ENCODE data around the gene LNPEP. TPM values are rescaled to one million over a fixed set of nuclear protein-coding genes. Genes with fewer than 3 reads are reported as not detected.

LNPEP gene
- total RNA-seq: 10 to 100 TPM; 75.7 to 80.3 TPM

GRCh38 chr5:96935559-96936430 lies at the start of gene LNPEP:
Gene LNPEP, plus strand, starts transcription at chr5:96936080. Its CDS starts 76 bp downstream, at chr5:96936156.
- Mint-ChIP-seq H3K27me3 (ENCODE audit: low read depth) (no peaks in the 10 kb centered on the region), H3K4me3 (peak within 1 kb of the TSS; percentile 93 to 99), H3K27ac (peak within 1 kb of the TSS; percentile 99), H3K9me3 (no peaks in the 10 kb centered on the region), H3K36me3 (ENCODE audit: insufficient read depth in 2 of 2) (peaks cover 2 to 5% of the 10 kb centered on the region in 2 donors), H3K4me1 (ENCODE audit: low read depth) (peaks cover 71% of the 10 kb centered on the region)
- DNase-seq (peak; percentile 97), ATAC-seq (replicated peaks in 1 of 2) (peak; percentile 69 to 70)

GRCh38 chr5:96893342-96893741 lies 42.5 kb upstream of the LNPEP start:
- DNase-seq (peak; percentile 49 to 57), ATAC-seq (replicated peaks in 1 of 2) (peak; percentile 64 to 84)
- Mint-ChIP-seq H3K36me3 (ENCODE audit: insufficient read depth in 2 of 2) (peaks cover 8 to 42% of the 10 kb centered on the region in 2 donors), H3K27me3 (ENCODE audit: low read depth) (no peaks in the 10 kb centered on the region), H3K4me3 (peak overlapping the region; percentile 20 to 29), H3K4me1 (ENCODE audit: low read depth) (peaks cover 61% of the 10 kb centered on the region), H3K9me3 (no peaks in the 10 kb centered on the region), H3K27ac (peak overlapping the region; percentile 19)

GRCh38 chr5:96896276-96896675 lies 39.6 kb upstream of the LNPEP start:
- peaks cover 13 to 58% of the 10 kb centered on the region in 2 donors for H3K36me3 Mint-ChIP-seq (ENCODE audit: insufficient read depth in 2 of 2)
- no peaks in the 10 kb centered on the region for H3K27me3 Mint-ChIP-seq (ENCODE audit: low read depth)
- ATAC-seq (replicated peaks in 1 of 2) (peak; percentile 73 to 80), DNase-seq (peak; percentile 28 to 36)
- peaks cover 68% of the 10 kb centered on the region for H3K4me1 Mint-ChIP-seq (ENCODE audit: low read depth)
- peak overlapping the region; percentile 87 to 99 for H3K4me3 Mint-ChIP-seq
- no peaks in the 10 kb centered on the region for H3K9me3 Mint-ChIP-seq
- H3K27ac Mint-ChIP-seq: peak overlapping the region; percentile 100

GRCh38 chr5:96896806-96897205 lies 39.1 kb upstream of the LNPEP start:
- H3K4me1 Mint-ChIP-seq (ENCODE audit: low read depth): peaks cover 69% of the 10 kb centered on the region
- H3K36me3 Mint-ChIP-seq (ENCODE audit: insufficient read depth in 2 of 2): peaks cover 18 to 61% of the 10 kb centered on the region in 2 donors
- H3K27ac Mint-ChIP-seq: peak overlapping the region; percentile 100
- H3K4me3 Mint-ChIP-seq: peak overlapping the region; percentile 87 to 99
- H3K9me3 Mint-ChIP-seq: no peaks in the 10 kb centered on the region
- H3K27me3 Mint-ChIP-seq (ENCODE audit: low read depth): no peaks in the 10 kb centered on the region
- DNase-seq (no peak), ATAC-seq (replicated peaks in 1 of 2) (peak in 1 of 2 donors; percentile 61)

- Mint-ChIP-seq H3K9me3 (no peaks in the 10 kb centered on the region), H3K27me3 (ENCODE audit: low read depth) (no peaks in the 10 kb centered on the region), H3K36me3 (ENCODE audit: insufficient read depth in 2 of 2) (peaks cover 24 to 64% of the 10 kb centered on the region in 2 donors), H3K4me3 (no peak overlapping the region), H3K4me1 (ENCODE audit: low read depth) (peaks cover 43% of the 10 kb centered on the region), H3K27ac (no peak overlapping the region)
- ATAC-seq (replicated peaks in 1 of 2): no peak
- no peak for DNase-seq
Observed at GRCh38 chr5:96901384-96901783, 34.5 kb upstream of the LNPEP start.

- no peak overlapping the region for H3K27ac Mint-ChIP-seq
- no peak overlapping the region for H3K4me3 Mint-ChIP-seq
- DNase-seq (no peak), ATAC-seq (replicated peaks in 1 of 2) (no peak)
- H3K36me3 Mint-ChIP-seq (ENCODE audit: insufficient read depth in 2 of 2): peaks cover 24 to 63% of the 10 kb centered on the region in 2 donors
- H3K4me1 Mint-ChIP-seq (ENCODE audit: low read depth): peaks cover 39% of the 10 kb centered on the region
- no peaks in the 10 kb centered on the region for H3K9me3 Mint-ChIP-seq
- H3K27me3 Mint-ChIP-seq (ENCODE audit: low read depth): no peaks in the 10 kb centered on the region
Observed at GRCh38 chr5:96901841-96902240, 34.0 kb upstream of the LNPEP start.

- Mint-ChIP-seq H3K27ac (peak overlapping the region; percentile 66), H3K4me1 (ENCODE audit: low read depth) (peaks cover 32% of the 10 kb centered on the region)
Observed at GRCh38 chr5:96902876-96903275, 33.0 kb upstream of the LNPEP start.

GRCh38 chr5:96903300-96903699 lies 32.6 kb upstream of the LNPEP start:
- Mint-ChIP-seq H3K4me3 (no peak overlapping the region), H3K4me1 (ENCODE audit: low read depth) (peaks cover 32% of the 10 kb centered on the region), H3K27me3 (ENCODE audit: low read depth) (no peaks in the 10 kb centered on the region), H3K9me3 (no peaks in the 10 kb centered on the region), H3K27ac (peak overlapping the region; percentile 66), H3K36me3 (ENCODE audit: insufficient read depth in 2 of 2) (peaks cover 25 to 62% of the 10 kb centered on the region in 2 donors)
- ATAC-seq (replicated peaks in 1 of 2) (peak; percentile 78 to 98), DNase-seq (no peak)

More at GRCh38 chr5:96902876-96903275, 33.0 kb upstream of the LNPEP start:
- no peaks in the 10 kb centered on the region for H3K27me3 Mint-ChIP-seq (ENCODE audit: low read depth)
- H3K36me3 Mint-ChIP-seq (ENCODE audit: insufficient read depth in 2 of 2): peaks cover 24 to 58% of the 10 kb centered on the region in 2 donors
- DNase-seq (no peak), ATAC-seq (replicated peaks in 1 of 2) (no peak)
- no peak overlapping the region for H3K4me3 Mint-ChIP-seq
- H3K9me3 Mint-ChIP-seq: no peaks in the 10 kb centered on the region

- ATAC-seq (replicated peaks in 1 of 2): peak in 1 of 2 donors; percentile 34
- H3K27ac Mint-ChIP-seq: peak overlapping the region; percentile 66
- H3K36me3 Mint-ChIP-seq (ENCODE audit: insufficient read depth in 2 of 2): peaks cover 21 to 62% of the 10 kb centered on the region in 2 donors
- no peaks in the 10 kb centered on the region for H3K27me3 Mint-ChIP-seq (ENCODE audit: low read depth)
- H3K9me3 Mint-ChIP-seq: no peaks in the 10 kb centered on the region
- DNase-seq: no peak
- no peak overlapping the region for H3K4me3 Mint-ChIP-seq
- H3K4me1 Mint-ChIP-seq (ENCODE audit: low read depth): peaks cover 30% of the 10 kb centered on the region
Observed at GRCh38 chr5:96904054-96904931, 31.6 kb upstream of the LNPEP start.

- Mint-ChIP-seq H3K27ac (peak overlapping the region; percentile 18), H3K4me1 (ENCODE audit: low read depth) (peaks cover 31% of the 10 kb centered on the region), H3K27me3 (ENCODE audit: low read depth) (no peaks in the 10 kb centered on the region), H3K4me3 (no peak overlapping the region), H3K9me3 (no peaks in the 10 kb centered on the region), H3K36me3 (ENCODE audit: insufficient read depth in 2 of 2) (peaks cover 20 to 59% of the 10 kb centered on the region in 2 donors)
- no peak for ATAC-seq (replicated peaks in 1 of 2)
- no peak for DNase-seq
Observed at GRCh38 chr5:96905864-96906263, 30.0 kb upstream of the LNPEP start.

- Mint-ChIP-seq H3K4me3 (no peak overlapping the region), H3K9me3 (no peaks in the 10 kb centered on the region), H3K27ac (peak overlapping the region; percentile 64), H3K4me1 (ENCODE audit: low read depth) (peaks cover 15% of the 10 kb centered on the region), H3K27me3 (ENCODE audit: low read depth) (no peaks in the 10 kb centered on the region), H3K36me3 (ENCODE audit: insufficient read depth in 2 of 2) (peaks cover 11 to 42% of the 10 kb centered on the region in 2 donors)
- DNase-seq: no peak
- no peak for ATAC-seq (replicated peaks in 1 of 2)
Observed at GRCh38 chr5:96909003-96909402, 26.9 kb upstream of the LNPEP start.

- ATAC-seq (replicated peaks in 1 of 2) (no peak), DNase-seq (no peak)
- Mint-ChIP-seq H3K4me1 (ENCODE audit: low read depth) (peaks cover 11% of the 10 kb centered on the region), H3K27me3 (ENCODE audit: low read depth) (no peaks in the 10 kb centered on the region), H3K4me3 (no peak overlapping the region), H3K9me3 (no peaks in the 10 kb centered on the region), H3K27ac (peak overlapping the region; percentile 64), H3K36me3 (ENCODE audit: insufficient read depth in 2 of 2) (peaks cover 11 to 42% of the 10 kb centered on the region in 2 donors)
Observed at GRCh38 chr5:96909435-96909834, 26.4 kb upstream of the LNPEP start.

- peaks cover 11 to 41% of the 10 kb centered on the region in 2 donors for H3K36me3 Mint-ChIP-seq (ENCODE audit: insufficient read depth in 2 of 2)
- no peak for ATAC-seq (replicated peaks in 1 of 2)
- H3K27me3 Mint-ChIP-seq (ENCODE audit: low read depth): no peaks in the 10 kb centered on the region
- peaks cover 9% of the 10 kb centered on the region for H3K4me1 Mint-ChIP-seq (ENCODE audit: low read depth)
- H3K4me3 Mint-ChIP-seq: no peak overlapping the region
- H3K27ac Mint-ChIP-seq: no peak overlapping the region
- DNase-seq: no peak
- no peaks in the 10 kb centered on the region for H3K9me3 Mint-ChIP-seq
Observed at GRCh38 chr5:96911139-96911538, 24.7 kb upstream of the LNPEP start.

Data from activated T-cell treated with anti-CD3 and anti-CD28 coated beads, Interleukin-2, amount 50 U/mL, for 72 hours (primary cell).